RWPE2 (cell line): ENCODE data around the gene ABAT.

Source experiments
- ATAC-seq: fragments of 200-7000 bp; cut with Tn5 transposase; 3 replicates; pipeline ENCODE4 v1.9.1; 2021; ENCODE audit warnings: low read depth
- DNase-seq: peaks from one replicate; pipeline ENCODE4 v3.0.0-alpha.2; 2020; ENCODE audit warnings: low spot score
- H3K27ac ChIP-seq: fragments of 450-650 bp; 2 replicates; pipeline ENCODE4 v1.5.1; 2017; ENCODE audit warnings: mild to moderate bottlenecking; ENCODE audit not compliant: poor library complexity, severe bottlenecking
- H3K27me3 ChIP-seq: fragments of 250-450 bp; sonication (Bioruptor Pico); 2 replicates; pipeline ENCODE4 v1.5.1; 2021; ENCODE audit warnings: mild to moderate bottlenecking, moderate library complexity; ENCODE audit not compliant: insufficient read depth, poor library complexity, severe bottlenecking
- H3K36me3 ChIP-seq: fragments of 250-450 bp; sonication (Bioruptor Pico); 2 replicates; pipeline ENCODE4 v1.5.1; 2020; ENCODE audit warnings: low read depth, mild to moderate bottlenecking, moderate library complexity
- H3K4me1 ChIP-seq: fragments of 250-450 bp; sonication (Bioruptor Pico); 2 replicates; pipeline ENCODE4 v1.5.1; 2021; ENCODE audit warnings: mild to moderate bottlenecking, moderate library complexity; ENCODE audit not compliant: insufficient read depth, poor library complexity, severe bottlenecking
- H3K4me3 ChIP-seq: fragments of 250-450 bp; sonication (Bioruptor Pico); 2 replicates; pipeline ENCODE4 v1.5.1; 2021; ENCODE audit warnings: mild to moderate bottlenecking, moderate library complexity; ENCODE audit not compliant: severe bottlenecking
- H3K9me3 ChIP-seq: fragments of 250-450 bp; sonication (Bioruptor Pico); 2 replicates; pipeline ENCODE4 v1.5.1; 2021; ENCODE audit warnings: mild to moderate bottlenecking, moderate library complexity; ENCODE audit not compliant: severe bottlenecking
- CTCF ChIP-seq: fragments of 450-650 bp; IDR thresholded peaks from one replicate; pipeline ENCODE4 v1.5.1; 2017; ENCODE audit warnings: mild to moderate bottlenecking, moderate library complexity; ENCODE audit not compliant: poor library complexity, severe bottlenecking

Gene ABAT

GRCh38 chr16:8774208-8774607 is 99.8 kb downstream of the ABAT start:
- Histone ChIP-seq H3K27ac (no peak overlapping the region), H3K4me1 (no peaks in the 10 kb centered on the region), H3K9me3 (no peaks in the 10 kb centered on the region), H3K36me3 (peaks cover 16% of the 10 kb centered on the region; the same call in 1 of the 2 replicates), H3K4me3 (no peak overlapping the region), H3K27me3 (no peaks in the 10 kb centered on the region)
- no peak for TF ChIP-seq CTCF
- DNase-seq (no peak), ATAC-seq (no peak)

DNA sequence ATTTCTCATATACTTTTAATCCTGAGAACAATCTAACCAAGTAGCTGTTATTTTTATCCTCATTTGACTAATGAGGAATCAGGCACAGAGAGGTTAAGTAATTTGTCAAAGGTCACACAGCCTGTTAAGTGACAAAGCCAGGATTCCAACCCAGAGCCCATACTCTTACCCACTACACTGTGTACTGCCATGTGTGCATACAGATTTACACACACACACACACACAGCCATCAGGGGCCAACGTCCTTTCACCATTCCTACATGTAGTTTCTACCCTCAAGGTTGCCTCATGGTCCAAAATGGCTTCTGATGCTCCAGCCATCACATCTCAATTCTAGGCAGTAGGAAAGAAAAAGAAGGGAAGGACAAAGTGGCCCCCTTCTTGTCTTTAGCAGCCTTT is 100.9 kb downstream of the ABAT start:
- H3K9me3 ChIP-seq, result no peaks in the 10 kb centered on the region
- H3K4me3 ChIP-seq, result no peak overlapping the region
- H3K27ac ChIP-seq, result no peak overlapping the region
- no peaks in the 10 kb centered on the region for H3K27me3 ChIP-seq
- peaks cover 16% of the 10 kb centered on the region; the same call in 1 of the 2 replicates for H3K36me3 ChIP-seq
- no peak for TF ChIP-seq CTCF
- no peaks in the 10 kb centered on the region for H3K4me1 ChIP-seq
- ATAC-seq (no peak), DNase-seq (no peak)

DNA sequence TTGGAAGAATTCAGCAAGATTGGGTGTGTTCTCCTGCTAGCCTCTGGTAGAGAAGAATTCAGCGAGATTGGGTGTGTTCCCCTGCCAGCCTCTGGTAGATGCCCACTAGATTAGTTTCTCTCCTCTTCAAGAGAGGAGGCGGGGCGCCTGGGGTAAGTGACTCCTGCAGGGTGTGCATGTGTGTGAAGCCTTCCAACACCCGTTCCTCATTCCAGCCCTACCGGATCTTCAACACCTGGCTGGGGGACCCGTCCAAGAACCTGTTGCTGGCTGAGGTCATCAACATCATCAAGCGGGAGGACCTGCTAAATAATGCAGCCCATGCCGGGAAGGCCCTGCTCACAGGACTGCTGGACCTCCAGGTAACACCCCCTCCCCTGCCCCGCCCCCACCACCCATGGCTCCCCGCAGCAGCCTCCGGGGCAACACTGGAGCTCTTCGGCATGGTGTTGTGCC is 101.7 kb downstream of the ABAT start:
- H3K27me3 ChIP-seq, result no peaks in the 10 kb centered on the region
- H3K4me1 ChIP-seq, result no peaks in the 10 kb centered on the region
- DNase-seq (no peak), ATAC-seq (no peak; the same call in 2 of the 3 replicates)
- H3K9me3 ChIP-seq, result no peaks in the 10 kb centered on the region
- no peak for TF ChIP-seq CTCF
- peaks cover 12% of the 10 kb centered on the region; the same call in 1 of the 2 replicates for H3K36me3 ChIP-seq
- H3K27ac ChIP-seq, result no peak overlapping the region
- H3K4me3 ChIP-seq, result no peak overlapping the region

DNA sequence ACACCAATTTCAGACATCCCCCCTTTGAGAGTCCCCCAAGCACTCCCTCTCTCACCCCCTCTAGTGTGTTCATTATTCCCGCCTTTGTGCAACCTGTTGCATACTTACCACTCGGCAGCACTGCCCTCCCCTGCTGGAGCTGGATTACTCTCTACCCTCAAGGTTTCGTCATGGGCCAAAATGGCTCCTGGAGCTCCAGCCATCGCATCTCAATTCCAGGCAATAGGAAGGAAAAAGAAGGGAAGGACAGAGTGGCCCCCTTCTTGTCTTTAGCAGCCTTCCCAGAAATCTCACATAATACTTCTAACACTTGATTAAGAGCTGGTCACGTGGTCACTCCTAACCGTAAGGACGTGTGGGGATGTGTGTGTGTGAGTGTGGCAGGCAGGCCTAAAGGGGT is 102.8 kb downstream of the ABAT start:
- no peak for ATAC-seq
- Histone ChIP-seq H3K4me1 (no peaks in the 10 kb centered on the region), H3K36me3 (peaks cover 12% of the 10 kb centered on the region; the same call in 1 of the 2 replicates), H3K27ac (no peak overlapping the region), H3K27me3 (no peaks in the 10 kb centered on the region), H3K4me3 (no peak overlapping the region), H3K9me3 (no peaks in the 10 kb centered on the region)
- no peak for TF ChIP-seq CTCF
- DNase-seq, result no peak

GRCh38 chr16:8781797-8782196 is 107.4 kb downstream of the ABAT start:
- DNase-seq, result no peak

More at GRCh38 chr16:8781797-8782196, 107.4 kb downstream of the ABAT start:
- TF ChIP-seq CTCF, result no peak
- Histone ChIP-seq H3K4me1 (no peaks in the 10 kb centered on the region), H3K9me3 (no peaks in the 10 kb centered on the region), H3K27me3 (no peaks in the 10 kb centered on the region), H3K4me3 (no peak overlapping the region), H3K27ac (no peak overlapping the region), H3K36me3 (0 out of 2 replicates have a peak, but pooled peaks cover 6% of the 10 kb centered on the region)
- ATAC-seq, result no peak
